ENCODE data around the gene LRRC46. TPM values are rescaled to one million over a fixed set of nuclear protein-coding genes. Genes with fewer than 3 reads are reported as not detected.

LRRC46 gene
- total and polyA plus RNA-seq, 2 donors (not counting 1 experiment from before 2014, with no cell fraction given), result 0.69 to 2.4 TPM

DNA sequence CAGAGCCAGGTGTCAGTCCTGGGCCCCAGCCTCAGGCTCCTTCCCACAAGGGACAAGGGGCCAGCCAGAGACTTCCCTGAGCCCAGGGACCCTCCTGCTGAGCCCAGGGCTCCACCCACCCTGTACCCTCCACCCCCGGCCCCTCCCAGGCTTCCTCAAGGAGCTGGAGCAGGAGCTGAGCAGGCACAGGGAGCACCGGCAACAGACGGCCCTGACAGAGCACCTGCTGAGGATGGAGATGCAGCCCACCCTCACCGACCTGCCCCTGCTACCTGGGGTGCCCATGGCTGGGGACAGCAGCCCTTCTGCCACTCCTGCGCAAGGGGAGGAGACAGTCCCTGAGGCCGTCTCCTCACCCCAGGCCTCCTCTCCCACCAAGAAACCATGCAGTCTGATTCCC is 5.1 kb downstream of the LRRC46 start:
- no peak for ATAC-seq (ENCODE audit: low read depth)
- Mint-ChIP-seq H3K27me3 (no peaks in the 10 kb centered on the region), H3K27ac (no peak overlapping the region), H3K4me1 (peaks cover 25% of the 10 kb centered on the region), H3K9me3 (ENCODE audit: insufficient read depth) (no peaks in the 10 kb centered on the region), H3K4me3 (no peak overlapping the region)
- no peak for TF ChIP-seq EZH2 (IDR thresholded peaks at IDR 0.05; ENCODE audit: borderline replicate concordance, insufficient read depth, low read depth, low read length, poor library complexity, severe bottlenecking)
- TF ChIP-seq, protein P1, sequence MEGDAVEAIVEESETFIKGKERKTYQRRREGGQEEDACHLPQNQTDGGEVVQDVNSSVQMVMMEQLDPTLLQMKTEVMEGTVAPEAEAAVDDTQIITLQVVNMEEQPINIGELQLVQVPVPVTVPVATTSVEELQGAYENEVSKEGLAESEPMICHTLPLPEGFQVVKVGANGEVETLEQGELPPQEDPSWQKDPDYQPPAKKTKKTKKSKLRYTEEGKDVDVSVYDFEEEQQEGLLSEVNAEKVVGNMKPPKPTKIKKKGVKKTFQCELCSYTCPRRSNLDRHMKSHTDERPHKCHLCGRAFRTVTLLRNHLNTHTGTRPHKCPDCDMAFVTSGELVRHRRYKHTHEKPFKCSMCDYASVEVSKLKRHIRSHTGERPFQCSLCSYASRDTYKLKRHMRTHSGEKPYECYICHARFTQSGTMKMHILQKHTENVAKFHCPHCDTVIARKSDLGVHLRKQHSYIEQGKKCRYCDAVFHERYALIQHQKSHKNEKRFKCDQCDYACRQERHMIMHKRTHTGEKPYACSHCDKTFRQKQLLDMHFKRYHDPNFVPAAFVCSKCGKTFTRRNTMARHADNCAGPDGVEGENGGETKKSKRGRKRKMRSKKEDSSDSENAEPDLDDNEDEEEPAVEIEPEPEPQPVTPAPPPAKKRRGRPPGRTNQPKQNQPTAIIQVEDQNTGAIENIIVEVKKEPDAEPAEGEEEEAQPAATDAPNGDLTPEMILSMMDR (IDR thresholded peaks at IDR 0.05), result no peak
- intact Hi-C loops (cut with micrococcal nuclease), result no loop called here
- Histone ChIP-seq H3K9ac (ENCODE audit: low read length) (no peak overlapping the region), H3K9me3 (ENCODE audit: control extremely low read depth in 1 of 3, control insufficient read depth in 2 of 3, insufficient read depth in 1 of 3, low read length in 2 of 3) (no peaks in the 10 kb centered on the region), H3K27me3 (replicated peaks in 1 of 4; ENCODE audit: control extremely low read depth in 1 of 4, control insufficient read depth in 3 of 4, insufficient read depth in 4 of 4, low read length in 3 of 4) (no peaks in the 10 kb centered on the region), H3K79me2 (ENCODE audit: control insufficient read depth, insufficient read depth, low read length) (peaks cover 14% of the 10 kb centered on the region), H3K36me3 (replicated peaks in 1 of 2; ENCODE audit: control extremely low read depth in 1 of 2, control insufficient read depth in 1 of 2, extremely low read depth in 1 of 2, insufficient read depth in 2 of 2, low read length in 1 of 2) (peaks cover 0 to 15% of the 10 kb centered on the region in 2 experiments), H2AFZ (ENCODE audit: insufficient read depth, low read depth, low read length, poor library complexity, severe bottlenecking) (no peak overlapping the region), H3K4me1 (ENCODE audit: control insufficient read depth in 2 of 2, insufficient read depth in 2 of 2, low read length in 2 of 2) (peaks cover 15 to 21% of the 10 kb centered on the region in 2 donors), H4K20me1 (ENCODE audit: control insufficient read depth, insufficient read depth, low read length, poor library complexity, severe bottlenecking) (no peaks in the 10 kb centered on the region), H3K27ac (ENCODE audit: low read length in 2 of 2) (no peak overlapping the region), H3K4me2 (replicated peaks; ENCODE audit: low read depth, low read length, poor library complexity, severe bottlenecking) (no peak overlapping the region), H3K4me3 (ENCODE audit: control extremely low read depth in 1 of 5, extremely low read depth in 1 of 5, insufficient read depth in 1 of 5, low read depth in 2 of 5, low read length in 4 of 5) (no peak overlapping the region)
- 98% methylated on average over 5 of the region's 6 CpGs for WGBS (ENCODE audit: insufficient coverage)
- ChIA-PET CTCF (interaction anchor here (19.9 kb wide), 1 partner anchor 52 kb away, joined by 436 read pairs; the partner anchor contains the start of gene SP2), POLR2A (interaction anchor here (0.7 kb wide), 1 partner anchor 93 kb away, joined by 6 read pairs; no protein-coding TSS in a partner anchor)
- no peak for DNase-seq

DNA sequence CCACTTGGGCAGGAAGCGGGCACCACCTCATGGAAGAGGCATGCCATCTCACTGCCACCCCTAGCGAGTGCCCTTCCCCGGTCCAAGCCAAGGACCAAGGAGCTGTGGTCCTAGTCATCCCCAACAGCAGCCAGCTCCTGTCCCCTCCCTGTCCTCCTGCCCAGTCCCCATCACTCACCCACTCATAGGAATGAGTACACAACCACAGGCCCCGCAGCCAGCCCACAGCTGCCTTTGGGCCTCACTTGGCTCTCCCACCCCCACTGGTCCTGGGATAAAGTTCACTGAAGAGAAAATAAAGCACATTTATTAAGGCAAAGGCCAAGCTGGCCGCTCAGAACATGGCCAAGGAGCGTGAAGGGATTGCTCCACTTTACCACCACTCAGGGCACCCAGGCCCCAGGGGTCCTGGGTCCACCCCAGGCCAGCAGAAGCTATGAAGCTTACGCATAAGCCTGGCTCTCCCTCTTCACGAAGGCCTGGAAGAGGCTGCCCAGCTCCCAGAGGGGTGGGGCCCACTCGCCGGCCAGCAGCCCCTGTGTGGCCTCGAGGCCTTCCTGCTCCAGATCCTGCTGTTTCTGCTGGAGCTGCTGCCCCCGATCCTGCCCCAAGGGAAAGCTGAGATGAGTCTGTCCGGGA is 6.0 kb downstream of the LRRC46 start:
- ATAC-seq (ENCODE audit: low read depth) (no peak), DNase-seq (no peak)
- 96% methylated on average over 12 of the region's 13 CpGs for WGBS (ENCODE audit: insufficient coverage)
- no peaks in the 10 kb centered on the region for H3K9me3 ChIP-seq (ENCODE audit: control extremely low read depth in 1 of 3, control insufficient read depth in 2 of 3, insufficient read depth in 1 of 3, low read length in 2 of 3)
- H3K79me2 ChIP-seq (ENCODE audit: control insufficient read depth, insufficient read depth, low read length), result peaks cover 11% of the 10 kb centered on the region
- H3K4me2 ChIP-seq (replicated peaks; ENCODE audit: low read depth, low read length, poor library complexity, severe bottlenecking), result no peak overlapping the region
- H3K27me3 ChIP-seq (replicated peaks in 1 of 4; ENCODE audit: control extremely low read depth in 1 of 4, control insufficient read depth in 3 of 4, insufficient read depth in 4 of 4, low read length in 3 of 4), result no peaks in the 10 kb centered on the region
- H3K9ac ChIP-seq (ENCODE audit: low read length), result no peak overlapping the region
- no peak for TF ChIP-seq EZH2 (IDR thresholded peaks at IDR 0.05; ENCODE audit: borderline replicate concordance, insufficient read depth, low read depth, low read length, poor library complexity, severe bottlenecking)
- TF ChIP-seq, protein P1 (IDR thresholded peaks at IDR 0.05), result no peak
- Mint-ChIP-seq H3K4me1 (peaks cover 22% of the 10 kb centered on the region), H3K27me3 (no peaks in the 10 kb centered on the region), H3K4me3 (no peak overlapping the region), H3K27ac (no peak overlapping the region), H3K9me3 (ENCODE audit: insufficient read depth) (no peaks in the 10 kb centered on the region)
- H3K4me3 ChIP-seq (ENCODE audit: control extremely low read depth in 1 of 5, extremely low read depth in 1 of 5, insufficient read depth in 1 of 5, low read depth in 2 of 5, low read length in 4 of 5), result no peak overlapping the region
- H3K27ac ChIP-seq (ENCODE audit: low read length in 2 of 2), result no peak overlapping the region
- H4K20me1 ChIP-seq (ENCODE audit: control insufficient read depth, insufficient read depth, low read length, poor library complexity, severe bottlenecking), result no peaks in the 10 kb centered on the region
- H3K36me3 ChIP-seq (replicated peaks in 1 of 2; ENCODE audit: control extremely low read depth in 1 of 2, control insufficient read depth in 1 of 2, extremely low read depth in 1 of 2, insufficient read depth in 2 of 2, low read length in 1 of 2), result peaks cover 0 to 15% of the 10 kb centered on the region in 2 experiments
- no peak overlapping the region for H2AFZ ChIP-seq (ENCODE audit: insufficient read depth, low read depth, low read length, poor library complexity, severe bottlenecking)
- intact Hi-C loops (cut with micrococcal nuclease), result no loop called here
- CTCF ChIA-PET, result interaction anchor here (19.9 kb wide), 1 partner anchor 51 kb away, joined by 436 read pairs; the partner anchor contains the start of gene SP2
- POLR2A ChIA-PET, result interaction anchor here (0.7 kb wide), 1 partner anchor 58 kb away, joined by 3 read pairs; the partner anchor contains the start of gene SP2
- peaks cover 9 to 18% of the 10 kb centered on the region in 2 donors for H3K4me1 ChIP-seq (ENCODE audit: control insufficient read depth in 2 of 2, insufficient read depth in 2 of 2, low read length in 2 of 2)
